GM23248 (cell line): ENCODE data around the gene HIPK2. TPM values are rescaled to one million over a fixed set of nuclear protein-coding genes. Genes with fewer than 3 reads are reported as not detected.

ENCODE experiments used
- DNase-seq: peaks from one replicate; pipeline ENCODE4 v3.0.0-alpha.2; 2015
- H2AFZ ChIP-seq: fragments of 200-600 bp; sonication (generic); 2 replicates; pipeline ENCODE4 v1.6.1; 2016; ENCODE audit warnings: antibody characterized with exemption
- H3F3A ChIP-seq: fragments of 200-600 bp; sonication (generic); 2 replicates; pipeline ENCODE4 v1.6.1; 2016; ENCODE audit warnings: mild to moderate bottlenecking, antibody characterized with exemption, mixed run types; ENCODE audit not compliant: insufficient read depth
- H3K27ac ChIP-seq: fragments of 200-600 bp; sonication (generic); 2 replicates; pipeline ENCODE4 v1.5.1; 2016; ENCODE audit warnings: mild to moderate bottlenecking
- H3K27me3 ChIP-seq: fragments of 200-600 bp; sonication (generic); replicated peaks from 2 replicates; pipeline ENCODE4 v1.6.1; 2016; ENCODE audit warnings: mild to moderate bottlenecking; ENCODE audit not compliant: insufficient read depth
- H3K36me3 ChIP-seq: fragments of 200-600 bp; sonication (generic); 2 replicates; pipeline ENCODE4 v1.6.1; 2016; ENCODE audit warnings: low read depth, mild to moderate bottlenecking
- H3K4me1 ChIP-seq: fragments of 200-600 bp; sonication (generic); 2 replicates; pipeline ENCODE4 v1.6.1; 2016; ENCODE audit warnings: mild to moderate bottlenecking; ENCODE audit not compliant: insufficient read depth
- H3K4me2 ChIP-seq: fragments of 200-600 bp; sonication (generic); one replicate; pipeline ENCODE4 v1.6.1; 2016; ENCODE audit warnings: mild to moderate bottlenecking; ENCODE audit not compliant: unreplicated experiment
- H3K4me3 ChIP-seq: fragments of 200-600 bp; sonication (generic); 2 replicates; pipeline ENCODE4 v1.5.1; 2016; ENCODE audit warnings: mild to moderate bottlenecking
- H3K79me2 ChIP-seq: fragments of 200-600 bp; sonication (generic); 2 replicates; pipeline ENCODE4 v1.6.1; 2016; ENCODE audit warnings: mild to moderate bottlenecking; ENCODE audit not compliant: insufficient read depth
- H3K9ac ChIP-seq: fragments of 200-600 bp; sonication (generic); 2 replicates; pipeline ENCODE4 v1.6.1; 2016; ENCODE audit warnings: mild to moderate bottlenecking
- H3K9me2 ChIP-seq: fragments of 200-600 bp; sonication (generic); 2 replicates; pipeline ENCODE4 v1.6.1; 2016; ENCODE audit warnings: mixed run types, mild to moderate bottlenecking, moderate library complexity; ENCODE audit not compliant: insufficient read depth
- H3K9me3 ChIP-seq: fragments of 200-600 bp; sonication (generic); one replicate; pipeline ENCODE4 v1.6.1; 2017; ENCODE audit warnings: low read depth
- H4K20me1 ChIP-seq: fragments of 200-600 bp; sonication (generic); 2 replicates; pipeline ENCODE4 v1.6.0; 2016; ENCODE audit not compliant: insufficient read depth
- EZH2 ChIP-seq: fragments of 200-600 bp; sonication (generic); IDR thresholded peaks from 2 replicates; pipeline ENCODE4 v1.6.1; 2018; ENCODE audit warnings: antibody characterized with exemption, mild to moderate bottlenecking; ENCODE audit not compliant: insufficient read depth, poor library complexity, severe bottlenecking
- EZH2phosphoT487 ChIP-seq: fragments of 200-600 bp; sonication (generic); IDR thresholded peaks from 2 replicates; pipeline ENCODE4 v1.6.1; 2018; ENCODE audit warnings: antibody characterized with exemption, moderate library complexity, mild to moderate bottlenecking, low read depth; ENCODE audit not compliant: insufficient read depth
- WGBS, 2 experiments: methylation state at CpG; one replicate each; pipeline ENCODE4 v1.1.6; 2015 to 2017; ENCODE audit warnings: low lambda C conversion rate in 2 of 2, low coverage in 1 of 2; ENCODE audit errors: missing lambda C conversion rate in 2 of 2; 5-methylcytosine and 5-hydroxymethylcytosine counted together
- in situ Hi-C: fragments of 300-500 bp; cut with MboI; formaldehyde crosslinking; loops from 2 replicates; pipeline ENCODE4 v1.15.0; 2020
- polyA plus RNA-seq: library from polyadenylated mRNA; unstranded; fragments of >200 nt; fragmentation: Nextera tagmentation; extraction: Ambion mirVana; gene quantifications from 2 replicates; pipeline ENCODE4 v1.2.1, GENCODE V29; 2016
- total RNA-seq: library from RNA; depleted of rRNA; stranded (reverse); fragments of >200 nt; shearing (Covaris generic); gene quantifications from 2 replicates; pipeline ENCODE4 v1.2.3, GENCODE V29; 2014

Gene HIPK2
- total and polyA plus RNA-seq, 2 experiments from 2014 or later, result 4.7 to 7.9 TPM

DNA sequence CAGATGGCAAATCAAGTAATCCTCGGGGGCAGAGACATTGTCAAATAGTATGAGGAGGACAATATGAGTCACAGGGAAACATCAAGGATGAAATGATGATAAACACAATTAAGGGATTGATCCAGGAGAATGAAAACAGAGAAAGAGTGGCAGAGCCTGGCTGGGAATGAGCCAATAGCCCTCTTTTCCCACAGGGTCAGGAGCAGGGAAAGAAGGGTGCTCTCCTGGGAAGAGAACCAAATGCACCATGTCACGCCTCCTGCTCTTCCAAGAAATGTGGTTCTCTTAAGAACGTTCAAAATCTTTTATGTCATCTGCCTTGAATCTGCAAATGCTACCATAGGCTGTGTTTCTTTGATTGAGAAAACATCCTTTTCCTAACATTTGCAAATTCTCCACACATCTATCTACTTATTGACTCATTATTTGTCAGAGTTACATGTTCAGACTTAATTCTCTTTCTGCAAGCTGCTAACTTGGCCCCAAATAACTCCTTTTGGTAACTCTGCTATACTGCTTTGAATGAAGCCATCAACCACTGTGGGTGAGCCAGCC, 50.6 kb downstream of the HIPK2 start:
- Histone ChIP-seq H3K27me3 (no peaks in the 10 kb centered on the region), H2AFZ (no peak overlapping the region), H3K9ac (peak overlapping the region; percentile 13; the same call in 1 of the 2 replicates), H3F3A (peaks cover 67% of the 10 kb centered on the region), H3K36me3 (0 out of 2 replicates have a peak, but pooled peaks cover 3% of the 10 kb centered on the region), H3K27ac (peak overlapping the region; percentile 63), H3K4me3 (no peak overlapping the region), H3K4me1 (peaks cover 76% of the 10 kb centered on the region), H3K9me3 (no peaks in the 10 kb centered on the region), H3K9me2 (no peaks in the 10 kb centered on the region), H3K4me2 (peak overlapping the region; percentile 52), H4K20me1 (0 out of 2 replicates have a peak, but pooled peaks cover 2% of the 10 kb centered on the region), H3K79me2 (peaks cover 83% of the 10 kb centered on the region)
- DNase-seq, result peak; percentile 74
- no peak for TF ChIP-seq EZH2phosphoT487
- no peak for TF ChIP-seq EZH2
- 12 to 25% methylated on average over 3 of the region's 3 CpGs for WGBS, 2 experiments
- in situ Hi-C loops, result no loop called here

DNA sequence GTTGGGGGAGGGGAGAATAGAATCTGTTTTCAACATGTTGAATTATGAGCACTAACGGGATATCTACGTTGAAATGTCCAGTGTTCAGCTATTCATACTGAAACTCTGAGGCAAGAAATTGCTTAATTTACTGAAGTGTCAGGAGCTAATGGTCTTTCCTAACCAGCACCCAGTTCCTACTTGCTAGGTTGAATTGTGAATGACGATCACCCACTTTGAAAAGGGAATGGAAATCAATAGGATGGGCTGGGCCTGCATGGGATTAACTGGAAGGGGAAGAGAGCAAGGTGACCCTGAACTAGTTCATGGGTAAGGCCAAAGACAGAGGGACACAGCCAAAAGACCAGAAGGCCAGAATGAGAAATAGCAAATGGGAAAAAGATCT, 51.3 kb downstream of the HIPK2 start:
- WGBS, 2 experiments, result 94 to 100% methylated on average over 3 of the region's 3 CpGs
- Histone ChIP-seq H3F3A (peaks cover 61% of the 10 kb centered on the region), H3K4me1 (peaks cover 77% of the 10 kb centered on the region), H3K36me3 (0 out of 2 replicates have a peak, but pooled peaks cover 3% of the 10 kb centered on the region), H3K27me3 (no peaks in the 10 kb centered on the region), H3K9me2 (no peaks in the 10 kb centered on the region), H3K4me3 (no peak overlapping the region), H3K9me3 (no peaks in the 10 kb centered on the region), H3K27ac (peak overlapping the region; percentile 63; the same call in 1 of the 2 replicates), H2AFZ (no peak overlapping the region), H4K20me1 (0 out of 2 replicates have a peak, but pooled peaks cover 2% of the 10 kb centered on the region), H3K9ac (0 out of 2 replicates have a peak overlapping the region, but pooled peaks have one; percentile 13), H3K4me2 (peak overlapping the region; percentile 52), H3K79me2 (peaks cover 85% of the 10 kb centered on the region)
- no peak for DNase-seq
- in situ Hi-C loops, result no loop called here
- no peak for TF ChIP-seq EZH2
- TF ChIP-seq EZH2phosphoT487, result no peak

DNA sequence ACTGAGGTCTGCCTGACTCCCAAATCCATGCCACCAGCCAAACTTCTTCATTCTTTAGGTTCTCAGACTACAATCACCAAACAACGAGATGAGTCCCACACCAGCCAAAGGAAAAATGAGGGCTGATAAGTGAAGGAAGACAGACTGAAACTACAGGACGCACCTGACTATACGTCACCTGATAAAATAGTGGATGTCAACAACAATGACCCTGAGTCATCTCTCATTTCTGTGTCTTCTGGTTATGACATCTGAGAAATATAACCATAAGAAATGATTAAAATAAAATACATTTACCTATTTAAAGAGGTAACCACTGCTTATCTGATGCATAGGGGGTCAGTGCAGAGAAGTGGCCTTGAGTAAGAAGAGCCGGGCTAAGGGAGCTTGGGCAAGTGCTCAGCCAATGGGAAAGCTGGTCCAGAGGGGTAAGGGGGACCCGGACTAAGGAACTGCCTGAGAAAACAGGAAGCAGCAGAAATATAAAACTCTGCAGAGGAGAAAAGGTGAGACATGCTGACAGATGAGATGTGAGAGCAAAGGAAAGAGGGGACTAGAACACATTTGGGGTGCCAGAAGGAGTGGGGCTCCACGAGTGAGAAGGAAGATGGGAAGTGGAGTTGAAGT, 51.8 kb downstream of the HIPK2 start:
- peaks cover 57% of the 10 kb centered on the region for H3F3A ChIP-seq
- no peak overlapping the region for H3K4me3 ChIP-seq
- H3K36me3 ChIP-seq, result 0 out of 2 replicates have a peak, but pooled peaks cover 3% of the 10 kb centered on the region
- H3K4me2 ChIP-seq, result no peak overlapping the region
- 85 to 89% methylated on average over 6 of the region's 6 CpGs for WGBS, 2 experiments
- no peak for DNase-seq
- no peak overlapping the region for H2AFZ ChIP-seq
- H3K9ac ChIP-seq, result no peak overlapping the region
- H3K9me3 ChIP-seq, result no peaks in the 10 kb centered on the region
- in situ Hi-C loops, result no loop called here
- no peak for TF ChIP-seq EZH2phosphoT487
- TF ChIP-seq EZH2, result no peak
- 0 out of 2 replicates have a peak, but pooled peaks cover 2% of the 10 kb centered on the region for H4K20me1 ChIP-seq
- no peaks in the 10 kb centered on the region for H3K27me3 ChIP-seq
- H3K9me2 ChIP-seq, result no peaks in the 10 kb centered on the region
- no peak overlapping the region for H3K27ac ChIP-seq
- H3K4me1 ChIP-seq, result peaks cover 77% of the 10 kb centered on the region
- peaks cover 87% of the 10 kb centered on the region for H3K79me2 ChIP-seq

DNA sequence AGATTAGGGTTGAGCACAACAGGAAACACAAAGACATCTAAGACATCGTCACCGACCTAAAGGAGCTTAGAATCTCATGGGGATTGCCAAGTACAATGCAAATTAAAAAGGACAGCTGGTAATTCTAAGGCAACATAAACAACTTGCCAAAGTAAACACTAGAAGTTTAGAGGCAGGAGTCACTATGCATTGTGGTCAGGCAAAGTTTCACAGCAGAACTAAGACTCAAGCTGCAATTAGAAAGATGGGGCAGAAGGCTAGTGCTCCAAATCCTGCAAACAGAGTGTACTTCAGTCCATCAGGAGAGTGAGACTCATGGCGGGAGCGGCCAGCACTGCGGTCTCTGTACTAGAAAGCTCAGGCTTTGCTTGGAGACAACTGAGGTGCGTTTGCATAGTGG, 52.7 kb downstream of the HIPK2 start:
- Histone ChIP-seq H3K27me3 (no peaks in the 10 kb centered on the region), H3K27ac (no peak overlapping the region), H3K9me2 (no peaks in the 10 kb centered on the region), H3F3A (peaks cover 51% of the 10 kb centered on the region), H3K79me2 (peaks cover 87% of the 10 kb centered on the region), H3K9me3 (no peaks in the 10 kb centered on the region), H3K9ac (no peak overlapping the region), H3K4me2 (no peak overlapping the region), H3K4me1 (peaks cover 75% of the 10 kb centered on the region), H2AFZ (no peak overlapping the region), H3K36me3 (0 out of 2 replicates have a peak, but pooled peaks cover 3% of the 10 kb centered on the region), H4K20me1 (0 out of 2 replicates have a peak, but pooled peaks cover 2% of the 10 kb centered on the region), H3K4me3 (no peak overlapping the region)
- DNase-seq, result peak; percentile 85
- no peak for TF ChIP-seq EZH2
- peak; percentile 85; the same call in 1 of the 2 replicates for TF ChIP-seq EZH2phosphoT487
- in situ Hi-C loops, result no loop called here
- 71 to 72% methylated on average over 6 of the region's 6 CpGs for WGBS, 2 experiments
